ENCODE data around the gene EPB41L5.

GRCh38 chr2:120125195-120125594 lies 112.3 kb downstream of the EPB41L5 start:
- TF ChIP-seq ARNT (IDR thresholded peaks at IDR 0.05) (no peak), HDGF (IDR thresholded peaks at IDR 0.05; ENCODE audit: borderline replicate concordance) (no peak), SUZ12 (IDR thresholded peaks at IDR 0.05) (no peak), TARDBP (IDR thresholded peaks at IDR 0.05) (no peak), ZNF384 (IDR thresholded peaks at IDR 0.05) (no peak), SP1 (IDR thresholded peaks at IDR 0.05) (no peak), NFRKB (IDR thresholded peaks at IDR 0.05) (no peak), LEF1 (IDR thresholded peaks at IDR 0.05; ENCODE audit: borderline replicate concordance) (no peak)

Data from HEK293T (cell line).